ENCODE data around the gene PIK3C2G.

PIK3C2G gene

DNA sequence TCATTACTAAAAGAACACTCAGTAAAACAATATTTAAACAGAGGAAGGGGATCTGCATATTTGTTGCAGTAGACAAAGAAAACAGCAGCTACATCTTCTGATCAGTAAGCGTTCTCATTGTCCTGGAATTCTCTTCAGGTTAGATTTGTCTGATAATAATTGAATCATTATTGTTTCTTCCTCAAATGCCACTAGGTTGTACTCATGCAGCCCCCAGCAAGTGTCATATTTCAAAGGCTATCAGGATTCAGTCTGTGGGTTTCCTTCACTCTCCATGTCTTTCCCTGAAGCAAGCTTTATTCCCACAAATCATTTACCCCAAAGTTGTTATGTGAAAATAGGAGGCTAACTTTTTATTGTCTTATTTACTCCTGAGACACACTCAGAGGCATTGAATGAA is 14.7 kb downstream of the PIK3C2G start:
- DNase-seq: no peak

DNA sequence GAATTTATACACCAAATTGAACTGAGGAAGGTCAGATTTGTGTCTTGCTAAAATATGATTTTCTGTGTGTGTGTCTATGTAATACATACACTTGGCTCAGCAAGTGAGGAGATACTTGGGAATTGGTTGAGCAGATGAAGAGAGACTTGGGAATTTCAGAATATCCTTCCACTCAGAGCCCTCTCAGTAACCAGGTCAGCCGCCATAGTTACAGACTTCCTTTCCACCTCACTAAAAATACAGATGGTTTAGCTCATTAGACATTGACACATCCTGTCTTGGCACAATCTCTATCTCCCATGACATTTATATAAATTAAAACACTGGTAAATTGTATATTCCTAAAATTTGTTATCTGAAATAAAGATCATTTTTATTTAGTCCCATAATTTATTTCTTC is 15.9 kb downstream of the PIK3C2G start:
- DNase-seq: no peak

DNA sequence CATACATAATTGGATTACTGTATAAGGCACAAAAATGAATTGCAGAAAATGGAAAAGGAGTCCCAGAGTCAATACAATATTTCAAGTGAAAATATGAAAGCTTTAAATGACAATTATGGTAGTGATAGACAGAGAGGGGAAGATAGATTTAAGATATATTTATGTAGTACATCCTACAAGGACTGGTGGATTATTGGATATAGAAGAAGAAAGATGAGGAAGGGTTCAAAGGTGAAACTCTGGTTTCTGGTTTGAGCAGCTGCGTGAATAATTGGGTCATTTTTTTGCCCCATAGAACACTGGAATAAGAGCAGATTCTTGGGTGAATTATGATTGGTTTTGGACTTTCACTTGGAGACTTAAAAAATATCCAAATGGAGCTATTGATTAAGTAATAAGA is 19.4 kb downstream of the PIK3C2G start:
- DNase-seq: no peak

DNA sequence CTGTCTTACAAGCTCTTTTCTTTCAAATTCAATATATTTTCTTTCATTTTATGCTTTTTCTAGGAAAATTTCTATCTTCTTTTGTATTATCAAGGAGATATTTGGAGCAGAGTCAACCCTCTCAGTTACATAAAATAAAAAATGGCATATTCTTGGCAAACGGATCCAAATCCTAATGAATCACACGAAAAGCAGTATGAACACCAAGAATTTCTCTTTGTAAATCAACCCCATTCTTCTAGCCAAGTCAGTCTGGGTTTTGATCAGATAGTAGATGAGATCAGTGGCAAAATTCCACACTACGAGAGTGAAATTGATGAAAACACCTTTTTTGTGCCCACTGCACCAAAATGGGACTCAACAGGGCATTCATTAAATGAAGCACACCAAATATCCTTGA is 20.6 kb downstream of the PIK3C2G start:
- DNase-seq: no peak

DNA sequence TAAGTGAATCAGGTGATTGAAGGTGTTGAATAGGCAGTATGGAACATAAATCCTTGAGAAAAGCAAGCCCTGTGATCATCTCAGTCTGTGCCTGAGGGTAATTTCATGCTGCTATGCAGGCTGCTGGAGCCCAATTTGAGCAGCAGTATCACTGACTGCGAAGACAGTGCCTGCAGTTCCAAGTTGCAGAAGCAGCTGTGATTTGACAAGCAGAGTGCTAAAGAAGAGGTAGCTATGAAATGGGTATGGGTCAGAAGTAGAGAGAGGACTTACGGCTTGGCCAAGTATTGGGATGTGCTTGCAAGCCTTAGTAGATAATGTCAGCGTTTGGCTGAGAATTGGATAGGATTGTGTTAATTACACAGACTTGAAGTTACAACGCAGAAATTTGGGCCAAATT is 22.5 kb downstream of the PIK3C2G start:
- DNase-seq: no peak

DNA sequence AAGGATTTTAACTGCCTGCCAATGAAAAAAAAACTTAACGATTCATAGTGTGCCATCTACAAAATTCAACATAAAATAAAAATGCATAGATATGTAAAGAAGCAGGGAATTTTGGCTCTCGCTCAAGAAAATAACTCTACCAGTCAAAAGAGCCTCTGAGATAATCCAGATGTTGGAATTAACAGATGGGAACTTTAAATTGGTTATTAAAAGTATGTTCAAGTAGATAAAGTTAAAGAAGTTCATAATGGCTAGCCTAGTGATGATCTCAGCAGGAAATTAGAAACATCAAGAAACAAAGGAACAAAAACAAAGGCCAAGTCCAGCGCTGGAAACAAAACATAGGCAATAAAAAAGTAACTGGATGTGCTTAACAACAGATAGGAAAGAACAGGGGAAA is 23.1 kb downstream of the PIK3C2G start:
- DNase-seq: no peak

DNA sequence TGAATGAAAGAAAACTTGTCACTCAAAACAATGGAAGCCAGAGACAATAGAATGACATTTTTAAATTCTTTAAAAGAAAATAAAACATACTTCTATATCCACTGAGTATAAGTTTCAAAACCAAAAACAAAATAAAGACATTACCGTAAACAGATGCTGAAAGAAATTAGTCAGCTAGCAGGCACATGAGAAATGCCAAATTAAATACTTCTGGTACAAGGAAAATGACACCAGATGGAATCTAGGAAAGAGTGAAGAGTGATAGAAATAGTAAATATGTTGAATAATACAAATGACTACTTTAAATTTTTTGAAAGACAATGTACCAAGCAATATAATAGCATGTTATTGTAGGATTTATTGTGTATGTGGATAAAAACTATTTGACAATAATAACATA is 23.8 kb downstream of the PIK3C2G start:
- no peak for DNase-seq

DNA sequence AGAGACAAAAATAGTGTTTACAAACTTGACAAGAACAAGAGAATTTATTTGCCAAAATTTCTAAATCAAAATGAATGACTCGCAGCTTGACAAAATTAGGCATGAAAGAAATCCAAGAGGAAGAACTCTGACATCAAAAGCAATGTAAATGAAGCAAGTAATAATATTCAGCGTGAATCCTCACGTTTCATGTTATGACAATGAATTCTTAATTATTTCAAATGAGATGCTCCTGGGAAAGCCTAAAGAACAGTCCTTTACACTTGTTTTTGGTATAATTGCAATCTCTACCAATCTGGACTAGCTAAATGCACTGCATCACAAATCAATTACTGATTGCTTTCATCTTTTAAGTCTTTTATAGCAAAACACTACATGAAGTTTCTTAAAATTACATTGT is 29.1 kb downstream of the PIK3C2G start:
- no peak for DNase-seq

DNA sequence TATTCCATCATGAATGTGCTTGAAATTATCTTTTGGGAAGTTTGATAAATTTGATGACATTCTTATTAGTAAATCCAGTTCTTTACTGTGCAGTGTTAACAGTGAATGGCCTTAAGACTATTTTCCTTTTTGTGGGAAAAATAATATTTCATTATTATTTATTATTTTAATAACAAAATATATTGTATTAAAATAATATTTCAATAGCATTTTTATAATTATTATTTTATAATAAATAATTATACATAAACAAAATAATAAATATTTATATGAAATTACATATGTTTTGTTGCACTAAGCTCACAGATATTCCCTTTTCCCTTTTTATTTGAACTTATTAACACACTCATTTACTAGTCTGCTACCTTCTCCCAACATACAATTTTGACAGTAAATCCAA is 33.6 kb downstream of the PIK3C2G start:
- no peak for DNase-seq

DNA sequence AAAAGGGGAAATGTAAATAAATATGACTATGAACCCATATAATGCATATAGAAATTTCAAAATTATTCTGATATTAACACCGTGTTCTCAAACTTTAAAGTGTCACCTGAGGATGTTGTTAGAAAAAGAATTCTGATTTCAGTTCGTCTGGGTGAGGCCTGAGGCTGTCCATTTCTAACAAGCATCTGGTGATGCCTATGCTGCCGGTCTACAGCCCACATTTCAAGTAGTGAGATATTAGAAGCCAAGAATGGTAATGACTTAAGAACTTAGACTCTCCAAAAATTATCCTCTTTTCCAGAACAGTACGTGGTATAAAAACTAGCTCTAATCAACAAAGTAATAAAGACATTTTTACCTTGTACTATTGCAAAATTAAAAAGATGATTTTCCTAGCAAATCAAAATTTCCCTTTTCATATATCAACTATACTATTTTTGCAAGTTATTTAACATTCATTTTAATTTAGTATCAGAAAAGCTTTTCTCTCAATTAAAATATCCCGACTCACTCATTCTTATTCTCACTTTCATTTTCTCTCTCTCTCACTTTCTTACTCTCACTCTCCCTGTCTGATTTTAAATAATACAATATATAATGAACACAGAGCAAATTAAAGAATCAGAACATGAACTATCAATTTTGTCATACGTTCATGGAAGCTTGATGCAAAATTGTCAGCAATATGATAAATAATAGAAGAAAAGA is 35.0 kb downstream of the PIK3C2G start:
- no peak for DNase-seq

DNA sequence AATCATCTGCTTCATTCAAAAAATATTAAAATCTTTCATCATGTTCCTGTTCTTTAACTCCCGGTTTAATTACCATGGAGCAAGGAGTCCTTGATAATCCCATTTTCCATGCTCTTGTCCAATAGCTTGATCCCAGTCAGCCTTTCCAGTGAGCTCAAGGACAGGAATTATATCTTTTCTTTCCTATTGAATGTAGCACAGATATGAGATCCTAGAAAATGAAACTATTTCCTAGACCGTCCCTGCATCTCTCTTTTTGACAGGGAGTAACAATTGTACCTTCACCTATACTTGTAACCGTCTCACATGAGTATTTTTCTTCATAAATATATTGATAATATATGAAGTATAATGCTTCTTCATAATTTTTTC is 35.6 kb downstream of the PIK3C2G start:
- no peak for DNase-seq

DNA sequence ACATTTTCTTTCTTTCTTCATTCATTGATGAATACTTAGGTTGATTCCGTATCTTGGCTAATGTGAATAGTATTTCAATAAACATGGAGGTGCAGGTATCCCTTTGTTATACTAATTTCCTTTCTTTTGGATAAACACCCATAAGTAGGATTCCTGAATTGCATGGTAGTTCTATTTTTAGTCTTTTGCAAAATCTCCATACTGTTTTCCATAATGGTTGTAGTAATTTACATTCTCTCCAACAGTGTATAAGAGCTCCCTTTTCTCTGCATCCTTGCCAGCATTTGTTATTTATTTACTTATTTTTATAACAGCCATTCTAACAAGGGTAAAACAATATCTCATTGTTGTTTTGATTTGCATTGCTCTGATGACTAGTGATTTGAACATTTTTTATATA is 36.6 kb downstream of the PIK3C2G start:
- DNase-seq: no peak

DNA sequence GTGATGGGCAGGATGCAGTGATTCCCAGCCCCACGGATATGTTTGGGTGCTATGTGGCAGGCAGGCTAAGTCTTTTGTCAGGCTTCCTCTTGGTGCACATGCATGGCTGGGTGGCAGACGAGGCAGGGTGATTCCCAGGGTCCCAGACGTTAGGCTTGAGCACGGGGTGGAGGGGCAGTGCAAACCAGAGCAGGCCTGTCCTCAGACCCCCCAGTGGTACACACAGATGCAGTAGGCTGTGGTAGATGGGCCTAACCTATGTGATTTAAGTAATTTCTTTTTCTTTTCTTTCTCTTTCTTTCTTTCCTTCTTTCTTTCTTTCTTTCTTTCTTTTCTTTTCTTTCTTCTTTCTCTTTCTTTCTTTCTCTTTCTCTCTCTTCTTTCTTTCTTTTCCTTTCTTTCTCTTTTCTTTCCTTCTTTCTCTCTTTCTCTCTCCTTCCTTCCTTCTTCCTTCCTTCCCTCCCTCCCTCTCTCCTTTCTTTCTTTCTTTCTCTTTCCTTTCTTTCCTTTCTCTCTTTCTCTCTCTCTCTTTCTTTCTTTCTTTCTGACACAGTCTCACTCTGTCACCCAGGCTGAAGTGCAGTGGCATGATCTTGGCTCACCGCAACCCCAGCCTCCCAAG is 41.6 kb downstream of the PIK3C2G start:
- DNase-seq: no peak

DNA sequence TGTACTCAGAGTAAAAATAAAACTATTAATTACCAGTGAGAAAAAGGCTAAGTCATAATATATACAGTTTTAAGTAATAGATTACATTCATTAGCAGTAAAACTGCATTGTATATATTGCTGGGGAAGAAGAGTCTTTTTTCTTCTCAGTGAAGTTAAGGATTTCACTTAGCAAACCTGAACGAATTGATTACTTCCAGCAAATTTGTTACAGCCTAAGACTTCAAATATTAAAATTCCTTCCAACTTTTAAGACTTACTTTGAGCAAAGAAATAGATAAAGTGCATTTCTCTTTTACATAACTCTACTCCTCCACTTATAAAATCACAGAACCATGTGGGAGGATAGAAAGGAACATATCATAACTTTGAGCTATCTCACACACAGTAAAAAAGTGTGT is 43.3 kb downstream of the PIK3C2G start:
- no peak for DNase-seq

DNA sequence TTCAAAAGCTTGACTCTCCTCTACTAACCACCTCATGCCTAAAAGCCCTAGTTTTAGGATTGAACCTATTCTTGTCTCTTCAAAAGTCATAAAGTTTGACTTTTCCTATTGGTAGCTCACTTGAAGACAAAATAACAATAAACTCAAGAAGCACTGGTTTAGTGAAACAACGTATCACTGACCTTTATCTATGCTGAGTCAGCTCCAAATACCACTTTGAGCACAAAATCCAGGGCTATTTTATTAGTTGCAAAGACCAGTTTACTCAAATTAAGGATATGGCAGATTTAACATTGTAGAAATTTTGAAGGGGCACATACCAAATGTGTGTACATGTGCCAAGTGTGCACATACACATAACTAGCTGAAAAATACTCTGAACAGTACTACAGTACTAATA is 45.0 kb downstream of the PIK3C2G start:
- no peak for DNase-seq

DNA sequence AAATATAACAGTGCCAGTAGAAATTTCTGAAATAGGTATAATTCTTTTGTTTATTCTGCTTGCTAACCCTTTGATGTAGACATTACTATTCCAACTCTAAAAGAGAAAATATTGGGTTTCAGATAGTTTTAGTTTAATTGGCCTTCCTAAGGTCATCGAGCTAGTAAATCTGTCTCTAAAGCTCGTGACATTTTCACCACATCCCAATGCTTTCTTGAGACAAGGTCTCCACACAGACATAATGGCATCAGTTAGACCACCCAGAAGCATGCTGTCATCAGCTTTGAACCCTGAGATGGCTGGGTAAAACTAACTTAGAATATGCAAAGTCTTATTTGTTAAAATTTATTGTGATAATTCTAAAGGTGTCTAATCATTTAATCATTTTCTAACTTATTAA is 52.0 kb downstream of the PIK3C2G start:
- DNase-seq: no peak

DNA sequence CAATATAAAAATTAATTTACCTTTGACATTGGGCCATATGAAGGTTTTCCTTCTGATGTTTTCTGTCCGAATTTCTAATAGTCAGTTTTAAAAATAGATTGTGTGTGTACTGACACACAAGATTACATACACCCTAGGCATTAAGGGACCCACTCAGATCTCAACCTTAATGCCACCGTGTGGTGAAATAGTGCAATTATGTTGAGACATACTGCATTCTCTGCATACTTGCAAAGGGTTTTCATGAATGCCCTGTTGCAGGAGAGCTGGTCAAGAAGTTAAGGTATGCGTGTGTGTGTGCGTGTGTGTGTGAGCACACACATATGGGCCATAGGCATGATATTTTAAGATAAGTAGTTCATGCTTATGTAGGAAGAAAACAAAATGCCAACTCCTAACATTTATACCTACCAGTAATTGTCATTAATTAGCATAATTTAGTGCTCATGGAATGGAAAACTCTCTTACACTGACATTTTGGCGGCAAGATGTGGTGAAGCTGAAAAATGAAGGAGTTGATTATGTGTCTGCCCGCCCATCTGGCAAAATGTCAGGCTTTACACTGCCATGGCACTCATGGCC is 58.8 kb downstream of the PIK3C2G start:
- DNase-seq: no peak

DNA sequence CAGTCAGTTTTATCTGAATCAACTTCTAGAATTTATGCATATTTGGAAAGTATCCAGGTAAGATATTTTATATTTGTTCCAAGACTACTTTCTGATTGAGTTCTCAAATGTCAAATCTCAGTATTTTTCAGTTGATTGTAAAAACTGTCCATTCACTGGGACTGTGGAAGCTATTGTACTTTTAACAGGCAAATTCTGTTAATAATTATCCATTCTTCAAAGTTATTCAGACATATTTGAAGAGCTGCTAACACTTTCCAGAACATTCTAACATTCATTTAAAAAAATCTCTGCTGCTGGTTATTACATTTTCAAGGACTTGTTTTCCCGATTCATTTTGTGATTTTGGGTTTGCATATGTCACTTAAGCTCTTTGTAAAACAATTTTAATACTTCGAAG is 59.7 kb downstream of the PIK3C2G start:
- DNase-seq: no peak

DNA sequence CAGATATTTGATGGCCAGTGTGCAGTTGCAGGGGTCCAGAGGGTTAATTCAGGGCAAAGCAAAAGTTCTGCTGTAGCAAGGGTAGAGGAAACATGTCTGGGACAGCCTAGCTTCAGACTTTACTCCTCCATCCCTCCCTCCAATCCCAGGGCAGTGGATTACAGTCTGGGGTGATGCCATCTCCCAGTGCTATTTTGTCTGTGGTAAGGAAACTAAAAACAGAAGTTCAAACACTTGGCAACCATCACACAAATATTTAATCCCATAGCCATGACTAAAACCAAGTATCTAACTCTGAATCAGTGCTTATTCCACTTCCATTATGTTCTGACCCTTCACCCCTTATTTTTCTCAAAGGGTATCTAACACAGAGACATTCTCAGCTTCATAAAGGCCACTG is 61.8 kb downstream of the PIK3C2G start:
- no peak for DNase-seq

DNA sequence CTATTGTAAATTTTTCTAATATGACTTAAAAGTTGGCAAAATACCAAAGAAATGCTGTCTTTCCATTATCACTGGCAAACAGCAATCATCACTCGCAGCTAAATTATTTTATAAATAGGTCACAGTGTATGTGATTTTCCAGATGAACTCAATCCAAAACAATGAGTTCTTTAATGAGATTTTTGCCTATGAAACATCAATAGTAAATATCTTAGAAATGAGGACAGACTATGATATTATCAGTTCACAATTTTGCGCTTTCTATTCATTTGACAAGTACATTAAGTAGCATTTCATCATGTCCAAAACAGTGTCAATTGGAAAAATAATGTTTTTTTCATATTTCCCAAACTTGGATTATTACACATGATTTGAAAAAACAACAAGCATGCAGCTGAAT is 65.7 kb downstream of the PIK3C2G start:
- DNase-seq: no peak

DNA sequence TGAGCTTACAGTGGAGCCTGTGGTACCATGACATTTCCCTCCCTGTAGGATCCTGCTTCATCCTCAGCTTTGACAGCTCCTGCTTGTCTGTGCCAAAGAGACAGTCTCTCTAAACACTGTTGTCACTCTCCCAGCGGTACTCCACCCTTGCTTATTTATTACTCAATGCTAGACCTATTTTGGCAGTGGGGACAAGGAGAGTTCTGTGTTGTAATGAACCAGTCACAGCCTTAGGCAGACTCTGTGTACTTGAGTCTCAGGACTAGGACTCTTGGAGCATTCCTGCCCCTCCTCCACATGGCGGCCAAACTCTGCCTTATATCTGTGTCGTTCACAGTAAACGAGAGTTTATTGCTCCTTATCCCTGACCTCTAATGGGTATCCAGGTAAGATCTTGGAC is 70.9 kb downstream of the PIK3C2G start:
- DNase-seq: no peak

DNA sequence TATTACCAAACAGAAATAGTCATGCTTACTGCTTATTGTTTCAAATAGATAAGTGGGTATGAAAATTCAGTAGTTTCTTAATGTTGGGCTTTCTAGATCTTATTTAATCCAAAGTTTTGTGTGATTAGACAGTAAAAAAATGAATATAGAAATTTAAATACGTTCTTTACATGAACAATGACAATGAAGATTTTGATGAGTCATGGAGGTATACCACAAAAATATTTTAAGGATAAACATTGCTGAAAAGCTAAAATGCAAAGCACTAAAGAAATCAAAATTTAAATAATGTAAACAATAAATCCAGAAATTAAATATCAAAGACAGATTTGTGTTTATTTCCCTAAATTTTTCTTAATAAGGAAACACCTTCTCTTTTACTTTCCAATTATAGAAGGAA is 78.3 kb downstream of the PIK3C2G start:
- DNase-seq: no peak

DNA sequence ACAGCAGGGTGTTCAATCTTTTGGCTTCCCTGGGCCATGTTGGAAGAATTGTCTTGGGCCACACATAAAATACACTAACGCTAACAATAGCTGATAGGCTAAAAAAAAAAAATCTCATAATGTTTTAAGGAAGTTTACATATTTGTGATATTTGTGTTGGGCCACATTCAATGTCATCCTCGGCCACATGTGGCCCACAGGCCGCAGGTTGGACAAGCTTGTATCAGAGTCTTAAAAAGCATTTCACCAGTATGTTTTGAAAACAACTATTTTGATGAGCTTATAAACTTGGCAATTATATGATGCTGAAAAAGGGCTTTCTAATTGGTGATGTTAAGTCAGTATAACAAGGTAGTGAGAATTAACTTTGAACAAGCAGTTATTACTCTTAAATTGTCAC is 78.9 kb downstream of the PIK3C2G start:
- DNase-seq: no peak

DNA sequence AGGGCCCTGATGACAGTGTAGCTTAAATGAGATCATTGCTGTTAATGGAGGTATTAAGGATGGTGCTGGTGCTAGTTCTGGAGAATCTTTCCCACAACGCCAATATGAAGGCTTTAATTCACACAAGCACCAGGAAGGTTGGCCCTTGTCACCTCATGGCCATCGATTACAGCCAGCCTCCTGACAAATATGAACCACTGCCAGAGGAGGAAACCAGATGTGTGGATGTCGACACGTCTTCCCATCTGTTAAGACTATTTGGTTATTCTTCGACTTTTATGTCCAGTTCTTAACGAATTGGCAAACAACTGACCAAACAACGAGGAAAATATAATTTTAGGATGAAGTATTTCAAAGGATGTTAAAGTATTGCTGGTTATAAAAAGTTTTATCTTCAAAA is 79.5 kb downstream of the PIK3C2G start:
- no peak for DNase-seq

DNA sequence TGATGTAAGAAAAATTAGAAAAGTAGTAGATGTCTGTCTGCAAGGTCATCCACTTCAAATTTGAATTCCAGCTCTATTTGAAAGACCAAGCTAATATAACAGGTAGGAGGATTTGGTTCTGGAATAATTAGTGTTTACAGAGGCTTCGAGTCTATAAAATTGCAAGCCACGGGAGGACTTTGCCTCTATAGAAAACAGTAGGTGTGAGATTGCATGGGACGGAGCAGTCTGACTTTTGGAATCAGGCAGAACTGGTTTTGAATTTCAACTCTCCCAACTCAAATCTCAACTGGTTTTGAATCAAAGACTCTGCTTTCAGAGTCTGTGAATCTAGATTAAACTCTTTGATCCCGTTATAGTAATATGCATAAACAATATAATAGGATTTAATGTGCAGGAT is 82.4 kb downstream of the PIK3C2G start:
- no peak for DNase-seq

All from CD4-positive, alpha-beta T cell treated with Interleukin-17A for 4 hours (primary cell).